ENCODE measurements around the gene PIP5K1C.
"Not testable (repeated sequence)": the region's sequence is repeated elsewhere in the genome, so short reads cannot be mapped to it uniquely, and the experiment has no call there.

The PIP5K1C gene

GRCh38 chr19:3669947-3670795 lies 30.1 kb downstream of the PIP5K1C start:
- TF ChIP-seq CTCF (IDR thresholded peaks at IDR 0.05; ENCODE audit: insufficient read depth, missing control alignments) = no peak
- FAIRE-seq (no peak), DNase-seq (ENCODE audit: insufficient read length, low spot score) (no peak)

- FAIRE-seq (no peak), DNase-seq (ENCODE audit: insufficient read length, low spot score) (peak; percentile 80)
- no peak for TF ChIP-seq CTCF (IDR thresholded peaks at IDR 0.05; ENCODE audit: insufficient read depth, missing control alignments)
Measured at GRCh38 chr19:3669082-3669946, 31.0 kb downstream of the PIP5K1C start.

- DNase-seq (ENCODE audit: insufficient read length, low spot score) = no peak
- no peak for FAIRE-seq
- no peak for TF ChIP-seq CTCF (IDR thresholded peaks at IDR 0.05; ENCODE audit: insufficient read depth, missing control alignments)
Measured at GRCh38 chr19:3668331-3669081, 31.8 kb downstream of the PIP5K1C start.

- TF ChIP-seq CTCF (IDR thresholded peaks at IDR 0.05; ENCODE audit: insufficient read depth, missing control alignments) = no peak
- DNase-seq (ENCODE audit: insufficient read length, low spot score) (no peak), FAIRE-seq (no peak)
Measured at GRCh38 chr19:3667766-3668165, 32.5 kb downstream of the PIP5K1C start.

- DNase-seq (ENCODE audit: insufficient read length, low spot score) = no peak
- TF ChIP-seq CTCF (IDR thresholded peaks at IDR 0.05; ENCODE audit: insufficient read depth, missing control alignments) = no peak
- no peak for FAIRE-seq
Measured at GRCh38 chr19:3667037-3667638, 33.1 kb downstream of the PIP5K1C start.

- DNase-seq (ENCODE audit: insufficient read length, low spot score); FAIRE-seq: not testable (repeated sequence)
Measured at GRCh38 chr19:3666545-3666856, 33.8 kb downstream of the PIP5K1C start.

Data from D721Med (cell line).